PFSK-1 (cell line): Measurements from ENCODE around the gene FBLIM1.

Experiments used
- POLR2AphosphoS5 ChIP-seq: IDR thresholded peaks from 2 replicates; pipeline ENCODE4 v1.6.1; 2012; ENCODE audit warnings: low read depth, mild to moderate bottlenecking, control low read depth, low read length, moderate library complexity
- REST ChIP-seq, 2 experiments: IDR thresholded peaks; 2 replicates each; pipeline versions ENCODE4 v1.6.1 to v1.8.0; 2011 to 2012; ENCODE audit warnings: low read depth in 2 of 2, low read length in 2 of 2, control low read depth in 1 of 2, inconsistent platforms in 1 of 2, mild to moderate bottlenecking in 1 of 2, moderate library complexity in 1 of 2; ENCODE audit not compliant: insufficient read depth in 1 of 2
- SIN3A ChIP-seq: IDR thresholded peaks from 2 replicates; pipeline ENCODE4 v1.6.1; 2012; ENCODE audit warnings: mild to moderate bottlenecking, low read length, moderate library complexity, borderline replicate concordance; ENCODE audit not compliant: insufficient read depth
- TAF1 ChIP-seq: IDR thresholded peaks from 2 replicates; pipeline ENCODE4 v1.6.1; 2012; ENCODE audit warnings: low read length, control low read depth, borderline replicate concordance; ENCODE audit not compliant: insufficient read depth

GRCh38 chr1:15723631-15724246 is 34.9 kb upstream of the FBLIM1 start:
- TF ChIP-seq REST (IDR thresholded peaks at IDR 0.05; ENCODE audit: insufficient read depth in 1 of 2, low read depth in 2 of 2, low read length in 2 of 2): no peak
- no peak for TF ChIP-seq POLR2AphosphoS5
- TF ChIP-seq SIN3A: no peak
- no peak for TF ChIP-seq TAF1
